AG10803 (cell line): Measurements from ENCODE around the gene CDK18.

Experiments
- DNase-seq: peaks from one replicate; pipeline ENCODE4 v3.0.0; 2010; ENCODE audit warnings: low read depth
- H3K4me3 ChIP-seq: 2 replicates; pipeline ENCODE4 v1.5.1; 2011; ENCODE audit warnings: mild to moderate bottlenecking, low read length, control low read depth
- CTCF ChIP-seq: conservative IDR thresholded peaks from 2 replicates; pipeline ENCODE4 v1.5.1; 2011; ENCODE audit warnings: mild to moderate bottlenecking, low read length, control low read depth, inconsistent platforms

The CDK18 gene

GRCh38 chr1:205492201-205492667 is 12.2 kb upstream of the CDK18 start:
- no peak overlapping the region for H3K4me3 ChIP-seq
- no peak for DNase-seq
- no peak for TF ChIP-seq CTCF

DNA sequence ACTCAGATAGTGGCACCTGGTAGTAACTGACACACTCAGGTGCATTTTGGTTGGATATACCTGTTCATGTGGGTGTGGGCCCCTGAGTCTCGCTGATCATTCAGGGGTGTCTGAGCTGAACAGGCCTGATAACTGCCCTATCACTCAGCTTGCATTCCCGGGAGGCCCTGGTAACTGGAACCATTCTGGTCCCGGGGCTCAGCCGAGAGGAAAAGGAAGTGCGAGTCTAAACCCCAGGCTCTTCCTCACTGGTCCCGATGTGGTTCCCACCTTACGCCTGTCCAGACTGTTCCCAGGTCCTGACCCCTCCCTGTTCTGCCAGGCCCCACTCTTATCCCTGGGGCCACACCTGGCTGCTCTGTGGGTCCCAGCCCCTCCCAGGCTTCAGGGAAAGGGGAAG is 11.7 kb upstream of the CDK18 start:
- no peak for TF ChIP-seq CTCF
- no peak overlapping the region for H3K4me3 ChIP-seq
- DNase-seq, result no peak

DNA sequence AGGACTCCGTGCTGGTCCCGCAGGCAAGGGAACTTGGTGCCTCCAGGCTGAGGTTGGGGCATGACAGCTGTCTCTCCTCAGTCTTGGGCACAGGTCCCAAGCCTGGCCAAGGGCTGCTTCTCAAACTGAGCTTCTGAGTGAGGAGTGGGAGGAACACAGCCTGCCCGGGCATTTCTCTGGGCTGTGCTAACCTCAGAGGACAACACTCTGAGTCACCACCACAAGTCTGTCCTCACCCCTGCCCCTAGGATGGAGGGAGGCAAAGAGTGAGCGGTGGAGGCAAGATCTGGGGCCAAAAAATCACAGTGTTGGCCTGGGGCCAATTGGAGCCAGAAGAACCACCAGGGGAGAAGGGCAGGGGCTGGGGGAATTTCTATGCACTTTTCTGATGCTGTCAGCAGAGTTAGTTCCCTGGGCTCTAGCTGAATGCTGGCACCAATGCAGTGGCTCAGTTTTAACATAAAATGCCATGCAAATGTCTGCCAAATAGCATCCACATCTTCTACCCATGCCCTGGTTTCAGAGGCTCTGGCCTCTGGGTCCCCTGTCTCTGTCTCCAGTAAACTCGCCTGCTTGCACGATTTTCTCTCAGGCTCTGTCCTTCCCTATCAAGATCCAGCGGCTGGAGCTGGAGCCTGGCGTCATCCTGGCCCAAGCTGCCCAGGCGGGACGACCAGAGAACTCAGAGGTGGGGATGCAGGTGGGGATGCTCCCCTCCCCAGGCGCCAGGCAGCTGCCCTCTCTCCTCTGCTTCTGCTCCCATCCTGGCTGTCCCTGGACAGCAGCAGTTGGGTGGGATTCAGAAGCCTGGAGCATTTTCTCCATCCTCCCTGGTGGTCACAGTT is 11.0 kb upstream of the CDK18 start:
- DNase-seq, result peak; percentile 74
- no peak overlapping the region for H3K4me3 ChIP-seq
- TF ChIP-seq CTCF, result no peak

- H3K4me3 ChIP-seq, result no peak overlapping the region
- DNase-seq, result no peak
- TF ChIP-seq CTCF, result no peak
These were observed 10.4 kb upstream of the CDK18 start for GRCh38 chr1:205494115-205494514.

DNA sequence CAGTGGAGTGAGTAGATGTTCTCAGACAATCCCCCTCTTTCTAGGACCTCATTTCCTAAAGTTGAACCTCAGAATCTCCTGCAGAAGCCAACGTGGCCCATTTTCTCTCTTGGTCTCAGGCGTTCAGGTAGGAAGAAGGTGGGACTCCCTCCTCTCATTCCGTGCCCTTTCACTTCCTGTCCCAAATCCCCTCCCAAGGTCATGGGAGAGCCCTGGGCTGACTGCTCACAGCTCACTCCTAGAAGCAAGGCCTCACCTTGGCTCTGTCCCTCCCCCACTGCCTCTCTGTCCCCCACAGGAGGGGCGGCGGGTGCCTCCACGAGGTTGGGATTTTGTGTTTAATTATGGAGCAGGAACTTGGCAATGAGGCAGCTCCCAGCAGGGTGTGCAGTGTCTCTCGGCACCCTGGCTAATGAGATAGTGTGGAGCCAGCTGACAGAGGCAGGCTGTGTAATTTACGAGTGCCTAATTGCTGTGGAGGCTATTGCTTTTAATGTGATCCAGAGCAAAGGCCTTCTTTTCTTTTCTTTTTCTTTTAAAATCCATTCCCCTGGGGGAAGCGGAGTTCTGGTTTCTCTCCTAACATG is 9.1 kb upstream of the CDK18 start:
- H3K4me3 ChIP-seq, result no peak overlapping the region
- no peak for DNase-seq
- TF ChIP-seq CTCF, result no peak

- TF ChIP-seq CTCF, result no peak
These were observed 7.8 kb upstream of the CDK18 start for GRCh38 chr1:205496661-205497060.

DNA sequence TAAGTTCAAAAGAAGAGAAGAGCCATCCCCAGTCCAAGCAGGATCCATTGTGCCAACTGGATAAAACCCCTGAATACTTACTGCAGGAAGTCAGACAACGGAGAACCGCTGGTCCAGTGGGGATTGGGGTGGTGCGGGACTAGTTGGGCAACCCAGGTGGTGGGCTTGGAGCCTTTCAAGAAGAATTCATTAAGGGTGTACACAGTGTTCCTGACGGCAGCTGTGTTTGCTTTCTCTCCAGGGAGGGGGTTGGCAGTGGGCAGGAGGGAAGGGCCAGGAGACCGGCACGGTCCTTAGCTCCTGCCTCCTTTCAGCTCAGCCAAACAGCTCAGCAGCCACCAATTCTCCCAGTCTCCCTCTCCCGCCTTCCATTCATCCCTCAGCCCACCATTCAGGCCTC is 7.1 kb upstream of the CDK18 start:
- DNase-seq, result no peak
- no peak overlapping the region for H3K4me3 ChIP-seq
- no peak for TF ChIP-seq CTCF

More at GRCh38 chr1:205496661-205497060, 7.8 kb upstream of the CDK18 start:
- DNase-seq, result no peak
- H3K4me3 ChIP-seq, result no peak overlapping the region
